ENCODE results near the gene ROR2. TPM values are rescaled to one million over a fixed set of nuclear protein-coding genes. Genes with fewer than 3 reads are reported as not detected.

ROR2 gene
- total RNA-seq, 1 experiment from 2014 or later: not detected

- intact Hi-C loops (cut with micrococcal nuclease; ENCODE audit: unreplicated experiment): no loop called here
These were observed 162.1 kb downstream of the ROR2 start for GRCh38 chr9:91787931-91788330.

GRCh38 chr9:91786132-91786896 lies 163.7 kb downstream of the ROR2 start:
- no peak for TF ChIP-seq CTCF (IDR thresholded peaks at IDR 0.05; ENCODE audit: unreplicated experiment)
- no peak overlapping the region for H3K4me3 Mint-ChIP-seq (ENCODE audit: low read depth, unreplicated experiment)
- no TSS peak for BruUV-seq (replicated peaks)
- H3K36me3 Mint-ChIP-seq (ENCODE audit: insufficient read depth, unreplicated experiment): no peaks in the 10 kb centered on the region
- H3K4me1 Mint-ChIP-seq (ENCODE audit: low read depth, unreplicated experiment): no peaks in the 10 kb centered on the region
- CTCF ChIA-PET: no interaction called here
- intact Hi-C loops (cut with micrococcal nuclease; ENCODE audit: unreplicated experiment): no loop called here
- no peak for DNase-seq
- H3K27me3 Mint-ChIP-seq (ENCODE audit: unreplicated experiment): peaks cover 67% of the 10 kb centered on the region
- no peaks in the 10 kb centered on the region for H3K9me3 Mint-ChIP-seq (ENCODE audit: low read depth, unreplicated experiment)
- no peak overlapping the region for H3K27ac Mint-ChIP-seq (ENCODE audit: unreplicated experiment)

More at GRCh38 chr9:91787931-91788330, 162.1 kb downstream of the ROR2 start:
- Mint-ChIP-seq H3K36me3 (ENCODE audit: insufficient read depth, unreplicated experiment) (no peaks in the 10 kb centered on the region), H3K4me1 (ENCODE audit: low read depth, unreplicated experiment) (no peaks in the 10 kb centered on the region), H3K27ac (ENCODE audit: unreplicated experiment) (no peak overlapping the region), H3K4me3 (ENCODE audit: low read depth, unreplicated experiment) (no peak overlapping the region), H3K27me3 (ENCODE audit: unreplicated experiment) (peaks cover 55% of the 10 kb centered on the region), H3K9me3 (ENCODE audit: low read depth, unreplicated experiment) (no peaks in the 10 kb centered on the region)
- no peak for TF ChIP-seq CTCF (IDR thresholded peaks at IDR 0.05; ENCODE audit: unreplicated experiment)
- CTCF ChIA-PET: interaction anchor here (0.7 kb wide), 1 partner anchor 189 kb away, joined by 3 read pairs; no protein-coding TSS in a partner anchor
- no peak for DNase-seq
- BruUV-seq (replicated peaks): no TSS peak

GRCh38 chr9:91785447-91785842 lies 164.6 kb downstream of the ROR2 start:
- intact Hi-C loops (cut with micrococcal nuclease; ENCODE audit: unreplicated experiment): no loop called here
- no peak overlapping the region for H3K27ac Mint-ChIP-seq (ENCODE audit: unreplicated experiment)
- TF ChIP-seq CTCF (IDR thresholded peaks at IDR 0.05; ENCODE audit: unreplicated experiment): no peak
- H3K27me3 Mint-ChIP-seq (ENCODE audit: unreplicated experiment): peaks cover 70% of the 10 kb centered on the region
- no peaks in the 10 kb centered on the region for H3K9me3 Mint-ChIP-seq (ENCODE audit: low read depth, unreplicated experiment)
- H3K4me1 Mint-ChIP-seq (ENCODE audit: low read depth, unreplicated experiment): no peaks in the 10 kb centered on the region
- CTCF ChIA-PET: no interaction called here
- DNase-seq: no peak
- no peaks in the 10 kb centered on the region for H3K36me3 Mint-ChIP-seq (ENCODE audit: insufficient read depth, unreplicated experiment)
- no TSS peak for BruUV-seq (replicated peaks)
- H3K4me3 Mint-ChIP-seq (ENCODE audit: low read depth, unreplicated experiment): no peak overlapping the region

GRCh38 chr9:91784673-91785446 lies 165.2 kb downstream of the ROR2 start:
- no peak for DNase-seq
- no peaks in the 10 kb centered on the region for H3K9me3 Mint-ChIP-seq (ENCODE audit: low read depth, unreplicated experiment)
- no peak for TF ChIP-seq CTCF (IDR thresholded peaks at IDR 0.05; ENCODE audit: unreplicated experiment)
- BruUV-seq (replicated peaks): no TSS peak
- H3K4me3 Mint-ChIP-seq (ENCODE audit: low read depth, unreplicated experiment): no peak overlapping the region
- H3K4me1 Mint-ChIP-seq (ENCODE audit: low read depth, unreplicated experiment): no peaks in the 10 kb centered on the region
- intact Hi-C loops (cut with micrococcal nuclease; ENCODE audit: unreplicated experiment): no loop called here
- H3K27me3 Mint-ChIP-seq (ENCODE audit: unreplicated experiment): peaks cover 70% of the 10 kb centered on the region
- no peaks in the 10 kb centered on the region for H3K36me3 Mint-ChIP-seq (ENCODE audit: insufficient read depth, unreplicated experiment)
- CTCF ChIA-PET: no interaction called here
- no peak overlapping the region for H3K27ac Mint-ChIP-seq (ENCODE audit: unreplicated experiment)
